ENCODE data around the gene PDCD6IP.
"Not testable (repeated sequence)": the region's sequence is repeated elsewhere in the genome, so short reads cannot be mapped to it uniquely, and the experiment has no call there.

The PDCD6IP gene

DNA sequence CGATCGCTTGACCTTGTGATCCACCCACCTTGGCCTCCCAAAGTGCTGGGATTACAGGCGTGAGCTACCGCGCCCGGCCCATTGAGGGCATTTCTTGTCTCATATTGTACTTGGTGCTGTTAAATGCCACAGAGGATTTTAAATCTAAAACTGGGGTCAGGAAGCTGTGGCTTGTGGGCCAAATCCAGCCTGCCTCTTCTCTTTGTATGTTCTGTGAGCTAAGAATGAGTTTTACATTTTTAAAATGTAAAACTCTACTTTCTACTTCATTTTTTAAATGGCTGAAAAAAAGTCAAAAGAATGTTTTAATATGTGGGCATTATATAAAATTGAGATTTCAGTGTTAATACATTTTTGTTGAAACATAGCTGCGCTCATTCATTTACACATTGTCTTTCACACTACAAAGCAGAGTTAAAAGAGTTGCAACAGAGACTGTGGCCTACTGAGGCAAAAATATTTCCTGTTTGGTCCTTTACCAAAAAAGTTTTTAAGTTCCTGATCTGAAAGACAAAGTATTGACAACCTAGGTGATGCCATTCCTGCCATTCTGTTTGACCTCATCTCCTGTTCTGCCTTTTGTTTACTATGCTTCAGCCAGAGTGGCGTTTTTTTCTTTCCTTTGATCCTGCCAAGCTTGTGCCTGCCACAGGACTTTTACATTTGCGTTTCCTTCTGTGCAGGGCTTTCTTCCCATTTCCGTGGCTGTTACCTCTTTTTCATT lies 50.4 kb downstream of the PDCD6IP start:
- no peak for DNase-seq (ENCODE audit: low read depth)
- H3K4me3 ChIP-seq (ENCODE audit: low read depth, low read length): no peak overlapping the region
- no peak for TF ChIP-seq CTCF (IDR thresholded peaks at IDR 0.05; ENCODE audit: low read depth, low read length, missing control alignments)
- in situ Hi-C loops (cut with HindIII; ENCODE audit: low sequenced_read_pairs): no loop called here

GRCh38 chr3:33850599-33850998 lies 52.2 kb downstream of the PDCD6IP start:
- H3K4me3 ChIP-seq (ENCODE audit: low read depth, low read length); DNase-seq (ENCODE audit: low read depth); in situ Hi-C loops (cut with HindIII; ENCODE audit: low sequenced_read_pairs): not testable (repeated sequence)

GRCh38 chr3:33855407-33855806 lies 57.0 kb downstream of the PDCD6IP start:
- H3K4me3 ChIP-seq (ENCODE audit: low read depth, low read length); in situ Hi-C loops (cut with HindIII; ENCODE audit: low sequenced_read_pairs); DNase-seq (ENCODE audit: low read depth): not testable (repeated sequence)

DNA sequence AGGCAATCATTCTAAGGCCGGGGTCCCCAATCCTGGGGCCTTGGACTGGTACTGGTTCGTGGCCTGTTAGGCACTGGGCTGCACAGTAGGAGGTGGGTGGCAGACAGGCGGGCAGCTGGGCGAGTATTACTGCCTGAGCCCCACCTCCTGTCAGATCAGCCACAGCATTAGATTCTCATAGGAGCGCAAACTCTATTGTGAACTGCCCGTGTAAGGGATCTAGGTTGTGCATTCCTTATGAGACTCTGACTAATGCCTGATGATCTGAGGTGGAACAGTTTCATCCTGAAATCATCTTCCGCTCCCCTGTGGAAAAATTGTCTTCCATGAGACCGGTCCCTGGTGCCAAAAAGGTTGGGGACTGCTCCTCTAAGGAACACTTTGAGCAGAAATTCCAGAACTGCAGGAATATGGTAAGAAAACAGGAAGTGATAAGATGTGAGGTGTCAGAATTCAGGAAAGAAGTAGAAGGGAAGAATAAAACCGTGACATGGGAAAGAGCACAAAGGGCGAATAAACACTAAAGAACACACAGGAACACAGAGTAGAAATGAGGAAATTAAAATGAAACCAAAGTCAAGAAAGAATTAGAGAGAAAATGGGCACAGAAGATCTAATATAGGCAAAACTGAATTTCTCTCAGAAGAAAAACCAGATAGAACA lies 57.6 kb downstream of the PDCD6IP start:
- H3K4me3 ChIP-seq (ENCODE audit: low read depth, low read length): no peak overlapping the region
- in situ Hi-C loops (cut with HindIII; ENCODE audit: low sequenced_read_pairs): no loop called here
- TF ChIP-seq CTCF (IDR thresholded peaks at IDR 0.05; ENCODE audit: low read depth, low read length, missing control alignments): no peak
- no peak for DNase-seq (ENCODE audit: low read depth)

DNA sequence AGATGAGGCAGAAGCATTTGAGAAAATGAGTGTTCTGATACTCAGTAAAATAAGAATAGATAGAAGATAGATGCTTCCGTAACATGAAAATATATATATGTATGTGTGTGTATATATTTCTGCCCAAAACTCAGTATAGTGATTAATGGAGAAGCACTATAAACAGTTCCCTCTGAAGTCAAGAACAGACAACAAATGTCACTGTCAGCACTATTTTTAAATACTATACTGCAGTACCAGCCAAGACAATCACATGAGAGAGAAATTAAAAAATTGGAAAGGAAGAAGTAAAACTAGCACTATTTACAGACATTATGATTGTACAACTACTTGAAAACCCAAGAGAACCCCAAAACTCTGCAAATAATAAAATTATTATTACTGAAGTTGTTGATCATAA lies 59.3 kb downstream of the PDCD6IP start:
- H3K4me3 ChIP-seq (ENCODE audit: low read depth, low read length); DNase-seq (ENCODE audit: low read depth); in situ Hi-C loops (cut with HindIII; ENCODE audit: low sequenced_read_pairs): not testable (repeated sequence)

DNA sequence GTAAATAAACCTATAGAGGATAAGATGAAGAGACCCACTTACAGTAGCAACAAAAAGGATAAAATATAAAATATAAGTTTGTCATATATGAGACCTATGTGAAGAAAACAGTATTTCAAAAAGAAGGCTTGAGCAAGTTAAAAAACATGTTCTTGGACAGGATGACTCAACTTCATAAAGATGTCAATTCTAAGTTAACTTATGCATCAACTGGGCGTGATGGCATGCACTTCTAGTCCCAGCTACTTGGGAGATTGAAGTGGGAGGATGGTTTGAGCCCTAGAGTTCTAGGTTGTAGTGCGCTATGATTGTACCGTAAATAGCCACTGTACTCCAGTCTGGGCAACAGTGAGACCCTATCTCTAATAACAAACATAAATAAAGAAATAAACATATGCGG lies 59.7 kb downstream of the PDCD6IP start:
- no peak for DNase-seq (ENCODE audit: low read depth)
- H3K4me3 ChIP-seq (ENCODE audit: low read depth, low read length): no peak overlapping the region
- no peak for TF ChIP-seq CTCF (IDR thresholded peaks at IDR 0.05; ENCODE audit: low read depth, low read length, missing control alignments)
- in situ Hi-C loops (cut with HindIII; ENCODE audit: low sequenced_read_pairs): no loop called here

DNA sequence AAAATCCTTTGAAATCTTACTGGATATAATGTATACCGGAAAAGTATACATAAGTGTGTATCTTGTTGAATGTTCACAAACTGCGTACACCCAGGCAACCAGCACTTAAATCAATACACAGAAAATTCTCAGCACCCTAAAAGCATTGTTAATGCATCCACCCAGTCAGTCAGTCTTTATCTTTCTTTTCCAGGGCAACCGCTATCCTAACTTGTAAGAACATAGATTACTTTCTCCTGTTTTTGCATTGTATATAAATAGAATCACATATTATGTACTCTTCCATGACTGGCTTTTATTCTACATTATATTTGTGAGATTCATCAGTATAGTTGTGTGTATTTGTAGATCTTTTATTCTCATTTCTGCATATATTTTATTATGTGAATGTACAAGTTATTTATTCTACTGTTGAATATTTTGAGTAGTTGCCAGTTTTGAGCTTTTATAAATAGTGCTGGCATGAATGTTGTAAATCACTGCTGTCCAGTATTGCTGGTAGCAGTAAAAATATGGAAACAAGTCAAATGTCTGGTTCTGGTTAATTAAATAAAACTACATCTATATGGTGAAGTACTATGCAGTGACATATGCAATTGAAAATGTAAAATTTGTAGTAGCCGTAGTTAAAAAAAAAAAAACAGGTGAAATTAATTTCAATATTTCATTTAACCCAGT lies 62.1 kb downstream of the PDCD6IP start:
- no peak for DNase-seq (ENCODE audit: low read depth)
- in situ Hi-C loops (cut with HindIII; ENCODE audit: low sequenced_read_pairs): no loop called here
- no peak for TF ChIP-seq CTCF (IDR thresholded peaks at IDR 0.05; ENCODE audit: low read depth, low read length, missing control alignments)
- H3K4me3 ChIP-seq (ENCODE audit: low read depth, low read length): no peak overlapping the region

GRCh38 chr3:33865133-33865532 lies 66.7 kb downstream of the PDCD6IP start:
- no peak overlapping the region for H3K4me3 ChIP-seq (ENCODE audit: low read depth, low read length)
- no peak for TF ChIP-seq CTCF (IDR thresholded peaks at IDR 0.05; ENCODE audit: low read depth, low read length, missing control alignments)
- in situ Hi-C loops (cut with HindIII; ENCODE audit: low sequenced_read_pairs): no loop called here
- DNase-seq (ENCODE audit: low read depth): no peak
